Chondrocyte (in vitro differentiated cells): ENCODE data around the gene ZNF154. TPM values are rescaled to one million over a fixed set of nuclear protein-coding genes. Genes with fewer than 3 reads are reported as not detected.
"Not testable (repeated sequence)": the region's sequence is repeated elsewhere in the genome, so short reads cannot be mapped to it uniquely, and the experiment has no call there.

Experiments
- DNase-seq: peaks from one replicate; pipeline ENCODE4 v3.0.0; 2021; ENCODE audit warnings: mixed read lengths, low spot score
- H3K27ac Mint-ChIP-seq: one replicate; pipeline ENCODE4 v1.8.0; 2021; ENCODE audit warnings: mild to moderate bottlenecking, moderate library complexity, mixed read lengths; ENCODE audit not compliant: unreplicated experiment
- H3K27me3 Mint-ChIP-seq: 2 replicates; pipeline ENCODE4 v1.8.0; 2021; ENCODE audit warnings: low read depth, mixed read lengths
- H3K36me3 Mint-ChIP-seq: 2 replicates; pipeline ENCODE4 v1.8.0; 2021; ENCODE audit warnings: low read depth, mixed read lengths
- H3K4me1 Mint-ChIP-seq: 2 replicates; pipeline ENCODE4 v1.8.0; 2021; ENCODE audit warnings: low read depth, mild to moderate bottlenecking, mixed read lengths
- H3K4me3 Mint-ChIP-seq: one replicate; pipeline ENCODE4 v1.8.0; 2021; ENCODE audit warnings: mild to moderate bottlenecking, moderate library complexity, mixed read lengths; ENCODE audit not compliant: unreplicated experiment
- H3K9me3 Mint-ChIP-seq: 2 replicates; pipeline ENCODE4 v1.8.0; 2021; ENCODE audit warnings: low read depth, mixed read lengths
- CTCF ChIP-seq: fragments of 200-600 bp; sonication (generic); IDR thresholded peaks from 2 replicates; pipeline ENCODE4 v1.5.0; 2021; ENCODE audit warnings: antibody characterized with exemption, mild to moderate bottlenecking, moderate library complexity
- total RNA-seq: library from RNA; stranded (reverse); gene quantifications from 3 replicates; pipeline ENCODE4 v1.2.1, GENCODE V29; 2021

Gene ZNF154
- total RNA-seq, 1 donor from 2014 or later: 15.7 TPM

GRCh38 chr19:57747472-57747807 lies 38.4 kb upstream of the ZNF154 start:
- peak overlapping the region; percentile 94 for H3K4me3 Mint-ChIP-seq
- TF ChIP-seq CTCF: no peak

GRCh38 chr19:57746580-57747471 lies 37.8 kb upstream of the ZNF154 start, which contains the start of gene ZNF776:
Gene ZNF776 (plus strand): TSS chr19:57746815. CDS start chr19:57747059, 244 bp downstream.
- no peak for DNase-seq
- peak within 1 kb of the TSS; percentile 88 for H3K27ac Mint-ChIP-seq
- peaks cover 24% of the 10 kb centered on the region for H3K4me1 Mint-ChIP-seq
- TF ChIP-seq CTCF: no peak
- peaks cover 33% of the 10 kb centered on the region for H3K9me3 Mint-ChIP-seq
- H3K36me3 Mint-ChIP-seq: peaks cover 39% of the 10 kb centered on the region
- H3K27me3 Mint-ChIP-seq: no peaks in the 10 kb centered on the region
- H3K4me3 Mint-ChIP-seq: peak within 1 kb of the TSS; percentile 94

More at GRCh38 chr19:57747472-57747807, 38.4 kb upstream of the ZNF154 start:
- H3K4me1 Mint-ChIP-seq: peaks cover 24% of the 10 kb centered on the region
- H3K27me3 Mint-ChIP-seq: no peaks in the 10 kb centered on the region
- no peak for DNase-seq
- H3K27ac Mint-ChIP-seq: peak overlapping the region; percentile 88
- H3K9me3 Mint-ChIP-seq: peaks cover 37% of the 10 kb centered on the region
- peaks cover 45% of the 10 kb centered on the region for H3K36me3 Mint-ChIP-seq

GRCh38 chr19:57738770-57739169 lies 29.8 kb upstream of the ZNF154 start:
- H3K4me1 Mint-ChIP-seq, H3K27ac Mint-ChIP-seq, H3K9me3 Mint-ChIP-seq, H3K4me3 Mint-ChIP-seq, DNase-seq, H3K27me3 Mint-ChIP-seq, H3K36me3 Mint-ChIP-seq: not testable (repeated sequence)

GRCh38 chr19:57738320-57738719 lies 29.3 kb upstream of the ZNF154 start:
- H3K27ac Mint-ChIP-seq, H3K4me3 Mint-ChIP-seq, H3K4me1 Mint-ChIP-seq, H3K27me3 Mint-ChIP-seq, H3K36me3 Mint-ChIP-seq, H3K9me3 Mint-ChIP-seq, DNase-seq: not testable (repeated sequence)
- TF ChIP-seq CTCF: peak; percentile 83

- H3K4me3 Mint-ChIP-seq: no peak overlapping the region
- DNase-seq: no peak
- peaks cover 5% of the 10 kb centered on the region for H3K4me1 Mint-ChIP-seq
- TF ChIP-seq CTCF: no peak
- peaks cover 62% of the 10 kb centered on the region for H3K36me3 Mint-ChIP-seq
- H3K27me3 Mint-ChIP-seq: no peaks in the 10 kb centered on the region
- no peak overlapping the region for H3K27ac Mint-ChIP-seq
- peaks cover 58% of the 10 kb centered on the region for H3K9me3 Mint-ChIP-seq
Observed at GRCh38 chr19:57720878-57721277, 11.9 kb upstream of the ZNF154 start.
